Measurements from ENCODE around the gene UNC45A. TPM values are rescaled to one million over a fixed set of nuclear protein-coding genes. Genes with fewer than 3 reads are reported as not detected.

UNC45A gene
- total RNA-seq, 4 donors from 2014 or later, result 38.7 to 76.0 (median 64.2) TPM

- intact Hi-C loops (cut with DNase I), result no loop called here
- no peak overlapping the region for H3K4me3 ChIP-seq
- peaks cover 0 to 11% (median 6%) of the 10 kb centered on the region in 3 donors for H3K4me1 ChIP-seq
- H3K36me3 ChIP-seq, result peaks cover 70 to 100% (median 86%) of the 10 kb centered on the region in 3 donors
- H3K9me3 ChIP-seq, result no peaks in the 10 kb centered on the region
- H3K27me3 ChIP-seq, result no peaks in the 10 kb centered on the region
- no peak overlapping the region for H3K27ac ChIP-seq
- 90 to 91% methylated on average over 7 of the region's 7 CpGs for WGBS, 2 donors
- TF ChIP-seq CTCF (IDR thresholded peaks at IDR 0.05) (no peak), POLR2A (IDR thresholded peaks at IDR 0.05) (no peak)
- DNase-seq, result no peak
Observed at GRCh38 chr15:90945091-90945490, 10.0 kb downstream of the UNC45A start.

GRCh38 chr15:90946538-90946937 lies 11.5 kb downstream of the UNC45A start:
- H3K36me3 ChIP-seq, result peaks cover 64 to 100% (median 87%) of the 10 kb centered on the region in 3 donors
- no peak for TF ChIP-seq POLR2A (IDR thresholded peaks at IDR 0.05)
- TF ChIP-seq CTCF (IDR thresholded peaks at IDR 0.05), result no peak
- H3K4me1 ChIP-seq, result peaks cover 0 to 11% (median 6%) of the 10 kb centered on the region in 3 donors
- no peak overlapping the region for H3K4me3 ChIP-seq
- DNase-seq, result no peak
- H3K27me3 ChIP-seq, result no peaks in the 10 kb centered on the region
- intact Hi-C loops (cut with DNase I), result no loop called here
- H3K27ac ChIP-seq, result no peak overlapping the region
- 85 to 100% methylated on average over 1 to 10 of the region's 16 CpGs for WGBS, 2 donors
- H3K9me3 ChIP-seq, result no peaks in the 10 kb centered on the region

GRCh38 chr15:90946941-90947576 lies 12.0 kb downstream of the UNC45A start:
- Histone ChIP-seq H3K4me3 (no peak overlapping the region), H3K4me1 (peaks cover 0 to 11% (median 6%) of the 10 kb centered on the region in 3 donors), H3K27ac (no peak overlapping the region), H3K36me3 (peaks cover 61 to 100% (median 87%) of the 10 kb centered on the region in 3 donors), H3K27me3 (no peaks in the 10 kb centered on the region), H3K9me3 (no peaks in the 10 kb centered on the region)
- 83% methylated on average over 2 of the region's 8 CpGs; no CpG with 5 or more reads in 1 of the 2 donors for WGBS, 2 donors
- no peak for DNase-seq
- intact Hi-C loops (cut with DNase I), result no loop called here
- TF ChIP-seq POLR2A (IDR thresholded peaks at IDR 0.05), result no peak
- no peak for TF ChIP-seq CTCF (IDR thresholded peaks at IDR 0.05)

GRCh38 chr15:90947577-90948357 lies 12.7 kb downstream of the UNC45A start:
- DNase-seq, result no peak
- Histone ChIP-seq H3K4me1 (peaks cover 0 to 11% (median 6%) of the 10 kb centered on the region in 3 donors), H3K4me3 (no peak overlapping the region), H3K9me3 (no peaks in the 10 kb centered on the region), H3K36me3 (peaks cover 59 to 100% (median 80%) of the 10 kb centered on the region in 3 donors), H3K27me3 (no peaks in the 10 kb centered on the region), H3K27ac (no peak overlapping the region)
- intact Hi-C loops (cut with DNase I), result no loop called here
- WGBS, 2 donors, result 86 to 98% methylated on average over 6 to 10 of the region's 18 CpGs
- TF ChIP-seq POLR2A (IDR thresholded peaks at IDR 0.05) (no peak), CTCF (IDR thresholded peaks at IDR 0.05) (no peak)

- Histone ChIP-seq H3K27me3 (no peaks in the 10 kb centered on the region), H3K36me3 (peaks cover 60 to 100% (median 79%) of the 10 kb centered on the region in 3 donors), H3K27ac (no peak overlapping the region), H3K9me3 (no peaks in the 10 kb centered on the region), H3K4me1 (peaks cover 0 to 11% (median 6%) of the 10 kb centered on the region in 3 donors), H3K4me3 (no peak overlapping the region)
- no peak for DNase-seq
- intact Hi-C loops (cut with DNase I), result no loop called here
- WGBS, 2 donors, result 94 to 100% methylated on average over 1 to 6 of the region's 8 CpGs
- TF ChIP-seq POLR2A (IDR thresholded peaks at IDR 0.05) (no peak), CTCF (IDR thresholded peaks at IDR 0.05) (no peak)
Observed at GRCh38 chr15:90948506-90948905, 13.4 kb downstream of the UNC45A start.
